Stimulated activated CD8-positive, alpha-beta memory T cell treated with anti-CD3 and anti-CD28 coated beads, Interleukin-2, amount 100 ng/mL, for 1 hour (primary cell): ENCODE data around the gene DAP3.

Experiments used
- DNase-seq, 2 donors: peaks; one replicate each; pipeline ENCODE4 v3.0.0-alpha.2; 2020; ENCODE audit warnings: low read depth in 2 of 2

DAP3 gene

DNA sequence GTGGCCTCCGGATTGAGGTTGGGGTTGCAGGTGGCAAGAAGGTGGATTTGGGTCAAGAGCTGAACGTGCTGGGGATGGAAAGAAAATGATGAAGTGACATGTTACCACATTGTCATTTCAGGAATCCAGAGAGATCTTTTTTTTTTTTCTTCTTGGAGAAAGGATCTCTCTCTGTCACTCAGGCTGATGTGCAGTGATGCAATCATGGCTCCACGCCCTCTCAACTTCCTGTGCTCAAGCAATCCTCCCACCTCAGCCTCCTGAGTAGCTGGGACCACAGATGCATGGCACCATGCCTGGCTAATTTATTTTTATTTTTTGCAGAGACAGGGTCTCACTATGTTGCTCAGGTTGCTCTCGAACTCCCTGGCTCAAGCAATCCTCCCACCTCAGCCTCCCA is 87.5 kb downstream of the DAP3 start:
- DNase-seq = no peak

DNA sequence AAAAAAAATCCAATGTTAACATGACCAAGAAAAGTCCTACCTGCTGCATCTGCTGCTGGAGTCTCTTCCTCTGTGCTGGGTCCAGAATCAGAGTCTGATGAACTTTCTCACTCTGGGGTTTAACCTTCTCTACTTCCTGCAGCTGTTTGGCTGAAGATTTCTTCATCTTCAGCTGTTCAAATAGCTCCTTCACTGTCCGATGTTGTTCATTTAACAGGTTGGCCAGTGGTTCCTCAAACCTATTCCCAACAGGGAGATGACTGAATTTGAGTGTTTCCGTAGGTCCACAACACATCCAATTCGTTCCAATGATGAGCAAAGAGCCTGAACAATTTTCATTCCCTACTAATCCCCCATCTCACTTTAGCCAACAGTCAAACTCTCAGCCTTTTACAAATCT is 88.7 kb downstream of the DAP3 start:
- DNase-seq = no peak
